HCT116 (cell line): ENCODE measurements around the gene OSBP2. TPM values are rescaled to one million over a fixed set of nuclear protein-coding genes. Genes with fewer than 3 reads are reported as not detected.

Source experiments
- ATAC-seq: fragments of 200-7000 bp; cut with Tn5 transposase; 2 replicates; pipeline ENCODE4 v1.9.1; 2020; ENCODE audit warnings: mild to moderate bottlenecking, moderate library complexity
- BruUV-seq: library from RNA; stranded (reverse); fragments of 400-500 nt; replicated peaks from 2 replicates; lab custom pipeline; 2021; lab: Mats Ljungman, UMichigan
- CTCF ChIA-PET: fragments of 300-600 bp; sonication (Branson Sonifier 250); formaldehyde crosslinking; loops from one replicate; lab custom pipeline; 2021; ENCODE audit warnings: antibody characterized with exemption; lab: Charles Lee
- POLR2A ChIA-PET: fragments of 300-600, 350-600 bp; sonication (Branson Sonifier 250); formaldehyde crosslinking; loops from one replicate; lab custom pipeline; 2021; ENCODE audit warnings: antibody characterized with exemption; lab: Charles Lee
- RAD21 ChIA-PET, 2 experiments: fragments of 300-600 bp; sonication (Branson Sonifier 250); formaldehyde crosslinking; loops; one replicate each; lab custom pipeline; 2023; ENCODE audit warnings: low total read pairs in 2 of 2; ENCODE audit not compliant: uncharacterized antibody in 2 of 2, unreplicated experiment in 2 of 2, low non-redundant PET in 1 of 2; lab: Charles Lee
- DNase-seq: peaks from one replicate; pipeline ENCODE4 v3.0.0-alpha.2; 2010; ENCODE audit warnings: low read depth, low spot score
- H2AFZ ChIP-seq: fragments of 200-600 bp; shearing (Covaris generic), sonication (generic); 2 replicates; pipeline ENCODE4 v1.6.1; 2017; ENCODE audit warnings: low read depth, mixed run types, mixed read lengths, antibody characterized with exemption, low read length; ENCODE audit not compliant: poor library complexity, severe bottlenecking
- H3K27ac ChIP-seq: 2 replicates; pipeline ENCODE4 v1.5.1; 2012; ENCODE audit warnings: low read depth, low read length
- H3K27me3 ChIP-seq: fragments of 200-600 bp; sonication (generic); 2 replicates; pipeline ENCODE4 v1.6.1; 2016; ENCODE audit warnings: mixed run types, low read length, mixed read lengths; ENCODE audit not compliant: insufficient read depth
- H3K36me3 ChIP-seq, 2 experiments: fragments of 200-500 bp in 1 of 2; fragments of 200-600 bp in 1 of 2; sonication (Bioruptor generic) in 1 of 2; sonication (generic) in 1 of 2; 2 replicates each; pipeline versions ENCODE4 v1.5.1 to v1.6.1; 2014 to 2016; ENCODE audit warnings: low read length in 2 of 2, inconsistent platforms in 1 of 2, mixed read lengths in 1 of 2, mixed run types in 1 of 2; ENCODE audit not compliant: insufficient read depth in 2 of 2, control insufficient read depth in 1 of 2
- H3K4me1 ChIP-seq, 2 experiments: fragments of 200-600 bp in 1 of 2; sonication (generic) in 1 of 2; 2 replicates each; pipeline versions ENCODE4 v1.5.1 to v1.6.1; 2012 to 2017; ENCODE audit warnings: low read length in 2 of 2, inconsistent platforms in 1 of 2, mild to moderate bottlenecking in 1 of 2, mixed read lengths in 1 of 2, mixed run types in 1 of 2, moderate library complexity in 1 of 2; ENCODE audit not compliant: insufficient read depth in 2 of 2, control insufficient read depth in 1 of 2
- H3K4me2 ChIP-seq: fragments of 200-600 bp; sonication (generic); 2 replicates; pipeline ENCODE4 v1.6.1; 2017; ENCODE audit warnings: mixed run types, low read length, mixed read lengths
- H3K4me3 ChIP-seq, 2 experiments: fragments of 200-600 bp in 1 of 2; sonication (generic) in 1 of 2; replicated peaks in 1 of 2; 2 replicates each; pipeline ENCODE4 v1.5.1; 2011 to 2016; ENCODE audit warnings: low read length in 2 of 2, control low read depth in 1 of 2, low read depth in 1 of 2, mild to moderate bottlenecking in 1 of 2, mixed read lengths in 1 of 2, mixed run types in 1 of 2
- H3K79me2 ChIP-seq: fragments of 200-600 bp; sonication (generic); 2 replicates; pipeline ENCODE4 v1.6.1; 2017; ENCODE audit warnings: mild to moderate bottlenecking, mixed run types, low read length, moderate library complexity, mixed read lengths; ENCODE audit not compliant: insufficient read depth
- H3K9ac ChIP-seq: fragments of 200-600 bp; sonication (generic); 2 replicates; pipeline ENCODE4 v1.6.1; 2016; ENCODE audit warnings: low read length, mixed read lengths
- H3K9me2 ChIP-seq: fragments of 200-600 bp; sonication (generic), shearing (Covaris generic); 2 replicates; pipeline ENCODE4 v1.6.1; 2017; ENCODE audit warnings: mixed run types, mild to moderate bottlenecking, moderate library complexity; ENCODE audit not compliant: insufficient read depth
- H3K9me3 ChIP-seq, 2 experiments: fragments of 200-500 bp in 1 of 2; fragments of 200-600 bp in 1 of 2; sonication (Bioruptor generic) in 1 of 2; sonication (generic) in 1 of 2; 2 replicates each; pipeline ENCODE4 v1.6.1; 2014 to 2017; ENCODE audit warnings: low read length in 2 of 2, mixed read lengths in 2 of 2, inconsistent platforms in 1 of 2, low read depth in 1 of 2, mild to moderate bottlenecking in 1 of 2, mixed run types in 1 of 2, moderate library complexity in 1 of 2; ENCODE audit not compliant: control insufficient read depth in 1 of 2, insufficient read depth in 1 of 2
- H4K20me1 ChIP-seq: fragments of 200-600 bp; sonication (generic), shearing (Covaris generic); 2 replicates; pipeline ENCODE4 v1.6.1; 2017; ENCODE audit warnings: mixed run types, mild to moderate bottlenecking, moderate library complexity; ENCODE audit not compliant: insufficient read depth
- CBX3 ChIP-seq: IDR thresholded peaks from 2 replicates; pipeline ENCODE4 v1.6.1; 2012; ENCODE audit warnings: low read depth
- CEBPB ChIP-seq: IDR thresholded peaks from 2 replicates; pipeline ENCODE4 v1.6.1; 2012; ENCODE audit warnings: low read depth
- EGR1 ChIP-seq: IDR thresholded peaks from 2 replicates; pipeline ENCODE4 v1.6.1; 2012; ENCODE audit warnings: low read depth
- ELF1 ChIP-seq: IDR thresholded peaks from 2 replicates; pipeline ENCODE4 v1.6.1; 2012; ENCODE audit warnings: low read depth, borderline replicate concordance
- EZH2phosphoT487 ChIP-seq: fragments of 200-600 bp; IDR thresholded peaks from 2 replicates; pipeline ENCODE4 v1.6.1; 2018; ENCODE audit warnings: antibody characterized with exemption, borderline replicate concordance
- FOSL1 ChIP-seq: IDR thresholded peaks from 2 replicates; pipeline ENCODE4 v1.6.1; 2012; ENCODE audit warnings: low read depth
- POLR2A ChIP-seq: IDR thresholded peaks from 2 replicates; pipeline ENCODE4 v1.7.0; 2011; ENCODE audit warnings: borderline replicate concordance; ENCODE audit not compliant: insufficient read depth, insufficient read length; ENCODE audit errors: extremely low read depth
- RAD21 ChIP-seq: IDR thresholded peaks from 2 replicates; pipeline ENCODE4 v1.6.1; 2012; ENCODE audit warnings: low read depth, mild to moderate bottlenecking
- SIN3A ChIP-seq: IDR thresholded peaks from 2 replicates; pipeline ENCODE4 v1.6.1; 2012; ENCODE audit warnings: low read depth
- SP1 ChIP-seq: IDR thresholded peaks from 2 replicates; pipeline ENCODE4 v1.6.1; 2012; ENCODE audit warnings: low read depth
- SRF ChIP-seq: IDR thresholded peaks from 2 replicates; pipeline ENCODE4 v1.6.1; 2012; ENCODE audit warnings: low read depth
- TCF7L2 ChIP-seq: IDR thresholded peaks from 2 replicates; pipeline ENCODE4 v1.7.0; 2011; ENCODE audit warnings: borderline replicate concordance, inconsistent platforms; ENCODE audit not compliant: insufficient read depth, insufficient read length; ENCODE audit errors: extremely low read depth
- YY1 ChIP-seq: IDR thresholded peaks from 2 replicates; pipeline ENCODE4 v1.6.1; 2011; ENCODE audit warnings: low read length, low read depth, moderate library complexity, mild to moderate bottlenecking; ENCODE audit not compliant: insufficient replicate concordance; ENCODE audit errors: extremely low read depth
- ZFX ChIP-seq: fragments of 450-650 bp; IDR thresholded peaks from 2 replicates; pipeline ENCODE4 v1.6.1; 2017
- ZNF274 ChIP-seq: fragments of 200-500 bp; sonication (Bioruptor generic); IDR thresholded peaks from 2 replicates; pipeline ENCODE4 v1.6.1; 2014; ENCODE audit warnings: mild to moderate bottlenecking, low read depth, low read length, inconsistent platforms
- intact Hi-C: fragments of 100-400 bp; cut with micrococcal nuclease; formaldehyde crosslinking; loops from 2 replicates; pipeline ENCODE4 v1.10.0; 2022
- total RNA-seq: library from RNA; stranded (reverse); gene quantifications from one replicate; pipeline ENCODE4 v1.2.1, GENCODE V29; 2021; ENCODE audit not compliant: unreplicated experiment
- TF ChIP-seq, protein P1 (sequence below), 3 experiments: fragments of 200-600 bp in 1 of 3; sonication (generic) in 1 of 3; IDR thresholded peaks in 2 of 3; conservative IDR thresholded peaks in 1 of 3; 2 replicates each; pipeline ENCODE4 v1.5.1; 2012 to 2017; ENCODE audit warnings: low read depth in 2 of 3, low read length in 2 of 3, antibody characterized with exemption in 1 of 3, borderline replicate concordance in 1 of 3, control low read depth in 1 of 3, mild to moderate bottlenecking in 1 of 3, mixed read lengths in 1 of 3, mixed run types in 1 of 3, moderate library complexity in 1 of 3; ENCODE audit not compliant: insufficient read depth in 1 of 3
- TF ChIP-seq, protein P2 (sequence below): IDR thresholded peaks from 2 replicates; pipeline ENCODE4 v1.6.1; 2012

The OSBP2 gene
- total RNA-seq, 1 experiment from 2014 or later: 12.9 TPM

DNA sequence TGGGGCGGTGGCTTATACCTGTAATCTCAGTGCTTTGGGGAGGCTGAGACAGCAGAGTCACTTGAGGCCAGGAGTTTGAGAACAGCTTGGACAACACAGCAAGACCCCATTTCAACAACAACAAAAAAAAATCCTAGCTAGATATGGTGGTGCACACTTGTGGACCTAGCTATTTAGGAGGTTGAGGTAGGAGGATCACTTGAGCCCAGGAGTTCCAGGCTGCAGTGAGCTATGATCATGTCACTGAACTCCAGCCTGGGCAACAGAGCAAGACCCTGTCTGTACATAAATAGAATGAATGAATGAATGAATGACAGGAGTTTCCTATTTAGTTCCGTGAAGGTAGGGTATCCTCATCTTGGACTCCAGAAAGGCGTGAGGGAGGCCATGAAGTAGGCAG, 107.0 kb downstream of the OSBP2 start:
- ChIA-PET CTCF (no interaction called here), RAD21 (no interaction called here), POLR2A (no interaction called here)
- no peaks in the 10 kb centered on the region for H3K36me3 ChIP-seq
- no peaks in the 10 kb centered on the region for H3K27me3 ChIP-seq
- BruUV-seq: no TSS peak
- intact Hi-C loops: no loop called here
- DNase-seq (no peak), ATAC-seq (no peak)
- no peak overlapping the region for H3K9ac ChIP-seq
- no peak for TF ChIP-seq FOSL1
- TF ChIP-seq, protein P1, sequence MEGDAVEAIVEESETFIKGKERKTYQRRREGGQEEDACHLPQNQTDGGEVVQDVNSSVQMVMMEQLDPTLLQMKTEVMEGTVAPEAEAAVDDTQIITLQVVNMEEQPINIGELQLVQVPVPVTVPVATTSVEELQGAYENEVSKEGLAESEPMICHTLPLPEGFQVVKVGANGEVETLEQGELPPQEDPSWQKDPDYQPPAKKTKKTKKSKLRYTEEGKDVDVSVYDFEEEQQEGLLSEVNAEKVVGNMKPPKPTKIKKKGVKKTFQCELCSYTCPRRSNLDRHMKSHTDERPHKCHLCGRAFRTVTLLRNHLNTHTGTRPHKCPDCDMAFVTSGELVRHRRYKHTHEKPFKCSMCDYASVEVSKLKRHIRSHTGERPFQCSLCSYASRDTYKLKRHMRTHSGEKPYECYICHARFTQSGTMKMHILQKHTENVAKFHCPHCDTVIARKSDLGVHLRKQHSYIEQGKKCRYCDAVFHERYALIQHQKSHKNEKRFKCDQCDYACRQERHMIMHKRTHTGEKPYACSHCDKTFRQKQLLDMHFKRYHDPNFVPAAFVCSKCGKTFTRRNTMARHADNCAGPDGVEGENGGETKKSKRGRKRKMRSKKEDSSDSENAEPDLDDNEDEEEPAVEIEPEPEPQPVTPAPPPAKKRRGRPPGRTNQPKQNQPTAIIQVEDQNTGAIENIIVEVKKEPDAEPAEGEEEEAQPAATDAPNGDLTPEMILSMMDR (IDR thresholded peaks at IDR 0.05 in 2 of 3, conservative IDR thresholded peaks at IDR 0.05 in 1 of 3; ENCODE audit: borderline replicate concordance in 1 of 3, insufficient read depth in 1 of 3, low read depth in 2 of 3, low read length in 2 of 3): no peak
- TF ChIP-seq SP1: no peak
- TF ChIP-seq RAD21: no peak
- TF ChIP-seq EGR1: no peak
- TF ChIP-seq SIN3A: no peak
- no peak for TF ChIP-seq POLR2A
- no peak for TF ChIP-seq ELF1
- TF ChIP-seq TCF7L2: no peak
- TF ChIP-seq CEBPB: no peak
- TF ChIP-seq YY1: no peak
- no peak for TF ChIP-seq SRF
- TF ChIP-seq ZFX: no peak
- no peak for TF ChIP-seq ZNF274
- TF ChIP-seq CBX3: no peak
- no peak for TF ChIP-seq EZH2phosphoT487
- TF ChIP-seq, protein P2, sequence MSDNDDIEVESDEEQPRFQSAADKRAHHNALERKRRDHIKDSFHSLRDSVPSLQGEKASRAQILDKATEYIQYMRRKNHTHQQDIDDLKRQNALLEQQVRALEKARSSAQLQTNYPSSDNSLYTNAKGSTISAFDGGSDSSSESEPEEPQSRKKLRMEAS: no peak
- no peaks in the 10 kb centered on the region for H4K20me1 ChIP-seq
- peaks cover 12 to 46% of the 10 kb centered on the region in 2 experiments for H3K4me1 ChIP-seq
- no peak overlapping the region for H3K4me3 ChIP-seq
- H3K9me2 ChIP-seq: no peaks in the 10 kb centered on the region
- no peak overlapping the region for H2AFZ ChIP-seq
- no peak overlapping the region for H3K4me2 ChIP-seq
- H3K27ac ChIP-seq: no peak overlapping the region
- no peaks in the 10 kb centered on the region for H3K9me3 ChIP-seq
- H3K79me2 ChIP-seq: no peaks in the 10 kb centered on the region
